Activated gamma-delta T cell treated with anti-CD3 and anti-CD28 coated beads, Interleukin-2, amount 50 U/mL, for 16 hours (primary cell): ENCODE measurements around the gene CLEC19A.

ENCODE experiments used
- DNase-seq: peaks from one replicate; pipeline ENCODE4 v3.0.0-alpha.2; 2020; ENCODE audit warnings: low read depth

Gene CLEC19A

GRCh38 chr16:19328364-19328763, 42.8 kb downstream of the CLEC19A start:
- DNase-seq: no peak

GRCh38 chr16:19329932-19330331, 44.4 kb downstream of the CLEC19A start:
- DNase-seq: no peak

- no peak for DNase-seq
These were observed 45.4 kb downstream of the CLEC19A start for GRCh38 chr16:19330841-19331397.

DNA sequence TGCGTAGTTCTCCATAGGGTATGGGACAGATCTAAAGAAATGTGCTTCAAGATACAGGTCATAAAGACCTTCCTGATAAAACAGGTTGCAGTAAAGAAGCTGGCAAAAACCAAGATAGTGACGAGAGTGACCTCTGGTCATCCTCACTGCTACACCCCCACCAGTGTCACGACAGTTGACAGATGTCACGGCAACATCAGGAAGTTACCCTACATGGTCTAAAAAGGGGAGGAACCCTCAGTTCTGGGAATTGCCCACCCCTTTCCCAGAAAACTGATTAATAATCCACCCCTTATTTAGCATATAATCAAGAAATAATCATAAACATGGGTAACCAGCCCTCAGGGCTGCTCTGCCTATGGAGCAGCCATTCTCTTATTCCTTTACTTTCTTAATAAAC, 46.3 kb downstream of the CLEC19A start:
- DNase-seq: no peak

DNA sequence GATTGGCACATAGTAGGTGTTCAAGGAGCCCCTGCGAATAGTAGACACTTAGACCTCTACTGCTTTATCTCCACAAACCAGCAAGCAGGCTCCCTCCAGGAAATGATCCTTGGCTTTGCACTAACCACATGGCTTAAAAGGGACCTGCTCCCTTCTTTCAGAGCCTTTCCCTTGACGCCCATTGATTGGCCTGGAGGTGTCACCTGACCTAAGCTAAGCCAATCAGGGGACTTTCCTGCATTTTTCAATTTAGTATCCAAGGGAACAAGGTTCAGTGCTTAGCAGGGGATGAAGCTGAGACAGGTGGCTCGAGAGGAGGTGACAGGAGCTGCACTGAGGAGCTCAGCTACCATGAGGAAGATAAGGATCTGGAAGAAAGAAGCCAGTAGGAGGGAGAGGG, 52.8 kb downstream of the CLEC19A start:
- DNase-seq: no peak

- DNase-seq: no peak
These were observed 58.8 kb downstream of the CLEC19A start for GRCh38 chr16:19344224-19344801.

DNA sequence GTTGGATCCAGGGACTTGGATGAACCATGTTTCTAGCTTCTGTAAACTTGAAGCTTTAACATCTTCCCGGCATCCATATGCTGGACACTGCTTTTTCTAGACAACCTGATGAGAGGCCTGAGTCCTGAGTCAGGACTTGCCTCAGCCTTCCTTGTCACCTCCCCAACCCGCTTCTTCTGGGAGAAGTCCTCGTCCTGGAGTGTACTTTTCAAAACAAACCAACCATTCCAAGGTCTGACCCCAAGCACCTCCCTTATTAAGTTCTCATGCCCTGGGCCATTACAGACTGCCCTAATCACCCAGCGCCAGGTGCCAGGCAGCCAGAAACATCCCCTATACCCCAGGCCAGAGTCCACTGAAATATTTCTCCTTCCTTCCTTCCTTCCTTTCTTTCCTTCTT, 59.4 kb downstream of the CLEC19A start:
- no peak for DNase-seq

DNA sequence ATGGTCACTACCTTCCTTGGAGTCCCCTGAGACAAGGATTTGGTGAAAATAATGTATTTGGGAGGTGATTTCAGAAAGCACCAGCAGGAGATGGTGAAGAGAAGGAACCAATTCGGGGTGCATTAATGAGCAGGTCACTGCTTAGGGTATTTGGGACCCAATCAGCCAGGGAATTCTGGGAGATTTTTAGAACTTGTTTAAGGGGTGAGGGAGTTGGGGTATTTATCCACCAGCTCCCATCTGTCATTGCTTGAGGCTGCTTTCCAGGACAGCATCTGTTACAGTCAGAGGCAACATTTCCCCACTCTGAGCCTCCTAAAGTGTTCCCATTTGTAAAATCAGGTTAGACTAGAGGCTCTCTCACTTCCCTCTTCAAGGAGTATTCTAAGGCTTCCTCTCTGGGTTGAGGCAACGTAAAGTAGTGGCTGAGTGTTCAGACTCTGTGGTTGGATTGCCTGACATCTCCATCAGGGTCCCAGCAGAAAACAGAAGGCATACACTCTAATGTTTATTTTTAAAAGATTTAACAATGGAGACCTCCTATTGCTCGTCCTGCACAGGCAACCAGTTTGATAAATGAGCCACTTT, 60.9 kb downstream of the CLEC19A start:
- no peak for DNase-seq

- DNase-seq: no peak
These were observed 62.6 kb downstream of the CLEC19A start for GRCh38 chr16:19348125-19348524.

GRCh38 chr16:19348578-19349315, 63.2 kb downstream of the CLEC19A start:
- no peak for DNase-seq

- DNase-seq: no peak
These were observed 68.8 kb downstream of the CLEC19A start for GRCh38 chr16:19354371-19354770.

GRCh38 chr16:19356024-19356952, 70.8 kb downstream of the CLEC19A start:
- DNase-seq: no peak

- no peak for DNase-seq
These were observed 74.0 kb downstream of the CLEC19A start for GRCh38 chr16:19359556-19359955.
